HFFc6 (cell line): ENCODE measurements around the gene KCND3. TPM values are rescaled to one million over a fixed set of nuclear protein-coding genes. Genes with fewer than 3 reads are reported as not detected.

Experiments
- DNase-seq: peaks from one replicate; pipeline ENCODE4 v3.0.0-alpha.2; 2018
- H3K27ac Mint-ChIP-seq: 2 replicates; pipeline ENCODE4 v1.8.0; 2020; ENCODE audit warnings: mild to moderate bottlenecking, mixed read lengths
- H3K27me3 Mint-ChIP-seq: 2 replicates; pipeline ENCODE4 v1.8.0; 2021; ENCODE audit warnings: mild to moderate bottlenecking, moderate library complexity, mixed read lengths; ENCODE audit not compliant: insufficient read depth
- H3K36me3 Mint-ChIP-seq: 2 replicates; pipeline ENCODE4 v1.8.0; 2021; ENCODE audit warnings: low read depth, mixed read lengths
- H3K4me1 Mint-ChIP-seq: 2 replicates; pipeline ENCODE4 v1.8.0; 2020; ENCODE audit warnings: low read depth, mixed read lengths
- H3K4me3 Mint-ChIP-seq: 2 replicates; pipeline ENCODE4 v1.8.0; 2020; ENCODE audit warnings: mild to moderate bottlenecking, moderate library complexity, mixed read lengths
- H3K9me3 Mint-ChIP-seq: 2 replicates; pipeline ENCODE4 v1.8.0; 2020; ENCODE audit warnings: mild to moderate bottlenecking, mixed read lengths
- total RNA-seq, 6 experiments: library from RNA; stranded (reverse); fragmentation: NEBNext Ultra II Directional; extraction: Animal tissue kit (Norgen Biotek cat#: 25700); gene quantifications; 2 replicates in 1 of 6; 3 replicates in 5 of 6; pipeline ENCODE4 v1.2.3, GENCODE V29; 2021
- TF ChIP-seq, protein P1 (sequence below): fragments of 200-600 bp; sonication (generic); IDR thresholded peaks from 2 replicates; pipeline ENCODE4 v1.5.0; 2021; ENCODE audit warnings: antibody characterized with exemption, mild to moderate bottlenecking

KCND3 gene
- total RNA-seq, 6 experiments from 2014 or later: 0.09 to 0.47 (median 0.12) TPM

DNA sequence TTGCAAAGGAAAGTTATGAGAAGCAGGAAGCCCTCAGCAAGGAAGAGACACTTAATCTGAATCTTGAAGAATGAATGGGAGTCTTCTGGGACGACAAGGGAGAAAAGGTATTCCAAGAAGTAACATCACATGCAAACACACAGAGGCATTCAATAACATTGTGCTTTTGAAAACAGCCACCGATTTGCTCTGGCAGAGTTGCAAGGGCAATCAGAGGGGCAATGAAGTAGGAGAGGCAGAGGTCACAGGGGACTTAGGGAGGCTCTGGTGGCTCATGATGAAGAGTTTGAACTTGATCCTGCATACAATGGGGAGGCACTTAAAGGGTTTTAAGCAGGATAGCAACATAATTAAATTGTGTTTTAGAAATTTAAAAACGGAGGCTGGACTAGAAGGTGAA, 126.1 kb downstream of the KCND3 start:
- H3K4me1 Mint-ChIP-seq: no peaks in the 10 kb centered on the region

DNA sequence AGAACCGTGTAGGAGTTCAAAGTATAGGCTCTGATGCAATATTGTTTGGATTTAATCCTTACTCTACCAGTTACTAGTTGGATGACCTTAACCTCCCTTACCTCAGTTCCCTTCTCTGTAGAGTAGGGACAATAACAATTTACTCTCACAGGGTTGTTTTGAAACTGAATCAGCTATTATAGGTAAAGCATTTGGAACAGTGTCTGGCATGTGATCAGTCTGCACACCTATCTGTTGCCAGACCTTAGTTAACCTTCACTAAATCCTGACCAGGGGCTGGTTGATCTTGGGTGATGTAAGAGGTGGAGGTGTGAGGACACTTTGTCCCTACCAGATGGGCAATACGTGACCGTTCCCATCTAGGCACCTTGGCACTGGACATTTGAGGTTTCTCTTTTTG, 126.9 kb downstream of the KCND3 start:
- no peak for DNase-seq
- peaks cover 10% of the 10 kb centered on the region for H3K27me3 Mint-ChIP-seq
- H3K4me3 Mint-ChIP-seq: no peak overlapping the region
- H3K27ac Mint-ChIP-seq: no peak overlapping the region
- no peaks in the 10 kb centered on the region for H3K4me1 Mint-ChIP-seq
- H3K36me3 Mint-ChIP-seq: no peaks in the 10 kb centered on the region
- H3K9me3 Mint-ChIP-seq: no peaks in the 10 kb centered on the region
- TF ChIP-seq, protein P1, sequence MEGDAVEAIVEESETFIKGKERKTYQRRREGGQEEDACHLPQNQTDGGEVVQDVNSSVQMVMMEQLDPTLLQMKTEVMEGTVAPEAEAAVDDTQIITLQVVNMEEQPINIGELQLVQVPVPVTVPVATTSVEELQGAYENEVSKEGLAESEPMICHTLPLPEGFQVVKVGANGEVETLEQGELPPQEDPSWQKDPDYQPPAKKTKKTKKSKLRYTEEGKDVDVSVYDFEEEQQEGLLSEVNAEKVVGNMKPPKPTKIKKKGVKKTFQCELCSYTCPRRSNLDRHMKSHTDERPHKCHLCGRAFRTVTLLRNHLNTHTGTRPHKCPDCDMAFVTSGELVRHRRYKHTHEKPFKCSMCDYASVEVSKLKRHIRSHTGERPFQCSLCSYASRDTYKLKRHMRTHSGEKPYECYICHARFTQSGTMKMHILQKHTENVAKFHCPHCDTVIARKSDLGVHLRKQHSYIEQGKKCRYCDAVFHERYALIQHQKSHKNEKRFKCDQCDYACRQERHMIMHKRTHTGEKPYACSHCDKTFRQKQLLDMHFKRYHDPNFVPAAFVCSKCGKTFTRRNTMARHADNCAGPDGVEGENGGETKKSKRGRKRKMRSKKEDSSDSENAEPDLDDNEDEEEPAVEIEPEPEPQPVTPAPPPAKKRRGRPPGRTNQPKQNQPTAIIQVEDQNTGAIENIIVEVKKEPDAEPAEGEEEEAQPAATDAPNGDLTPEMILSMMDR: no peak

More for the DNA sequence above, 126.1 kb downstream of the KCND3 start:
- TF ChIP-seq, protein P1: no peak
- Mint-ChIP-seq H3K27ac (no peak overlapping the region), H3K4me3 (no peak overlapping the region), H3K27me3 (peaks cover 4% of the 10 kb centered on the region), H3K36me3 (no peaks in the 10 kb centered on the region), H3K9me3 (no peaks in the 10 kb centered on the region)
- no peak for DNase-seq

DNA sequence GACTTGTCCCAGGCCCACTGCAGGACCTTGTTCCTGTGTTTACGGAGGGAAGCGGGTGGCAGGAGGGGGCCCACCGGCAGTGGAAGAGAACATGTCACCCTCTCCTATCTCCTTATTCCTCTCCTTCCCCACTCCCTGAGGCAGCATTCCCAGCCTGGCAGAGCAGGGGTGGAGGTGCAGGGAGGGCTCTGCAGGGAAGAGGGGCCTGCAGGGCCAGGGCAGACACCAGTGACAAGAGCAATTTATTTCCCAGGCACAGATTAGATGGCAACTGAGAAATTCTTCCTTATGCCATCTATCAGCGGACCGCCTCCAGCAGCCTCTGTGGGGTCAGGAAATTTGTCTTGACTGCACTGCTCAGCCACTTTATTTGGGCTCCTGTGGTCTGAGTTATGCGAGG, 127.9 kb downstream of the KCND3 start:
- H3K27ac Mint-ChIP-seq: no peak overlapping the region
- H3K9me3 Mint-ChIP-seq: no peaks in the 10 kb centered on the region
- TF ChIP-seq, protein P1: no peak
- no peaks in the 10 kb centered on the region for H3K36me3 Mint-ChIP-seq
- no peaks in the 10 kb centered on the region for H3K4me1 Mint-ChIP-seq
- DNase-seq: no peak
- peaks cover 17% of the 10 kb centered on the region for H3K27me3 Mint-ChIP-seq
- H3K4me3 Mint-ChIP-seq: no peak overlapping the region

DNA sequence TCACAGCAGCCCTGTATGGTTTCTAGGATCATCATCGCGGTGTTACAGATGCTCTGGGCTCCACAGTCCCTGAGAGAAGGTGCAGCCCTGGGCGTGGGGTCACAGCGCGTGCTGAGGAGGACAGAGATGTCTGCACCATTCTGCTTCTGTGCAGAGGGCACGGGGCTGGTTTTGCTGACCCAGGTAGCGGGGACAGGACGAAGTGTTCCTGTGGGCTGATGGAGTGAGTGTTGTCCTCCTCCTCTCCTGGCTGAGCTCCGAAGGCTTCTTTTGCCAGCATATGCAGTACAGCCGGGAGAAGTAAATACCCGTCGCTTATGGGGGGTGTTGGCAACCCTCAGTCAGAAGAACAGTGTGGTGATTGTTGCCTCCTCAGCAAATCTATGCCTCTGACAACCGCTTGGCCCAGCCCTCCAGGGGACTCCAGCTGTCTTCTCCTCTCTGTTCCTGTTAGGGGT, 132.2 kb downstream of the KCND3 start:
- Mint-ChIP-seq H3K36me3 (no peaks in the 10 kb centered on the region), H3K9me3 (no peaks in the 10 kb centered on the region), H3K4me3 (no peak overlapping the region), H3K27ac (no peak overlapping the region), H3K4me1 (no peaks in the 10 kb centered on the region), H3K27me3 (peaks cover 39% of the 10 kb centered on the region)
- DNase-seq: no peak
- TF ChIP-seq, protein P1: no peak

DNA sequence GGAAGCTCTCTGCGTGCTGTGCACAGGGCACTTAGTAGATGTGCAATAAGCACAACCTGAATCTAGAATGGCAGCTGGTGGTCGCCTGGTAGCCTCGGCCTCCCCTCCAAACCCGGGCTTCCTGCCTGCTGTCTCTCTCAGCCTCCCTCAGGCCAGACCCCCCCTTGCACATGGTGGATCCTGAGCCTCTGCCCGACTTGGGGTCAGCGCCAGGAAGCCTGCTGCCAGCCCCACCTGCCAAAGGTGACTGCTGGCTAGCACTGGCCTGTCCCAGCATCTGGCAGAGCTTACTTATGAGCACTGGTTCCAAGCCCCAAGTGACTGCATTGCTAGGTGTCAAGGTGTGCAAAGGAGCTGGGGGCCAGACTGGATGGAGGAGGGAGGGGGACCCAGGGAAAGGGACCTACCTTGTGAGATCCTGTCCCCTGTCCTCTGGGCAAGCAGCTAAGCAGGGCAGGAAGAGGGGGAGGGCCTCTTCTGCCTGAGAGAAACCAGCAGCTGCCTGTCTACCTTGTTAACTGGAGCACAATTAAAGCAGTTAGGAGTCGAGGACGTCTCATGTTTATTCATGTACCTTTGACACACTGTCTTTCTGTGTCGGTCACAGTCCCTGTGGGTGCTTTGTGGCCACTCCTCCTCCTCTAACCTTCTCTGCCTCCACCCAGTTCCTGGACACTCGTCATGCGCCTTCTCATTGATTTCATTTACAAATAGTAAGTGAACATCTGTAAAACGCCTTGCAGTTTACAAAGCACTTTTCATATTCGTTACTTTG, 132.9 kb downstream of the KCND3 start:
- Mint-ChIP-seq H3K4me1 (no peaks in the 10 kb centered on the region), H3K27ac (no peak overlapping the region), H3K36me3 (no peaks in the 10 kb centered on the region), H3K9me3 (no peaks in the 10 kb centered on the region), H3K27me3 (peaks cover 42% of the 10 kb centered on the region), H3K4me3 (no peak overlapping the region)
- TF ChIP-seq, protein P1: no peak
- no peak for DNase-seq
